Tibial nerve (tissue), 4 donors: ENCODE results near the gene RAB20. TPM values are rescaled to one million over a fixed set of nuclear protein-coding genes. Genes with fewer than 3 reads are reported as not detected.
A peak's percentile ranks its signal among the peaks of the same experiment; 100 is the strongest.

Experiments
- DNase-seq, 2 donors: peaks; one replicate each; pipeline ENCODE4 v3.0.0-alpha.2; 2019; ENCODE audit warnings: low spot score in 2 of 2
- H3K27ac ChIP-seq, 4 donors: fragments of 200-600 bp; sonication (generic) in 3 of 4; one replicate each; pipeline ENCODE4 v1.5.1; 2017 to 2019; ENCODE audit warnings: mild to moderate bottlenecking in 1 of 4
- H3K27me3 ChIP-seq, 2 donors: fragments of 200-600 bp; sonication (generic) in 1 of 2; one replicate each; pipeline versions ENCODE4 v1.5.1 to v1.6.0; 2017 to 2019
- H3K36me3 ChIP-seq, 3 donors: fragments of 200-600 bp; sonication (generic); one replicate each; pipeline ENCODE4 v1.5.1; 2018 to 2019
- H3K4me1 ChIP-seq, 4 donors: fragments of 200-600 bp; sonication (generic) in 3 of 4; one replicate each; pipeline ENCODE4 v1.5.1; 2017 to 2019
- H3K4me3 ChIP-seq, 4 donors: fragments of 200-600 bp; sonication (generic) in 3 of 4; one replicate each; pipeline ENCODE4 v1.5.1; 2017 to 2019; ENCODE audit warnings: mild to moderate bottlenecking in 1 of 4, moderate library complexity in 1 of 4
- H3K9me3 ChIP-seq, 4 donors: fragments of 200-600 bp; sonication (generic) in 3 of 4; one replicate each; pipeline ENCODE4 v1.5.1; 2017 to 2019
- EP300 ChIP-seq, 2 donors: sonication (generic); formaldehyde crosslinking; IDR thresholded peaks; one replicate each; pipeline ENCODE4 v1.6.1; 2017; ENCODE audit warnings: antibody characterized with exemption in 2 of 2, mild to moderate bottlenecking in 1 of 2
- POLR2A ChIP-seq, 2 donors: fragments of 450-650 bp; IDR thresholded peaks; one replicate each; pipeline ENCODE4 v1.6.1; 2017; ENCODE audit warnings: antibody characterized with exemption in 2 of 2, mild to moderate bottlenecking in 2 of 2, moderate library complexity in 2 of 2
- WGBS, 2 donors: methylation state at CpG; one replicate each; pipeline ENCODE4 v1.1.5; 2018; 5-methylcytosine and 5-hydroxymethylcytosine counted together
- total RNA-seq, 4 donors: library from RNA; depleted of rRNA; stranded (reverse); fragments of >200 nt; gene quantifications; one replicate each; pipeline ENCODE4 v1.1.0, GENCODE V29; 2016
- TF ChIP-seq, protein P1 (sequence below), 5 experiments: fragments of 200-600 bp in 3 of 5; fragments of 450-650 bp in 2 of 5; sonication (generic) in 3 of 5; IDR thresholded peaks; one replicate each; pipeline ENCODE4 v1.5.1; 2016 to 2019; ENCODE audit warnings: antibody characterized with exemption in 5 of 5, mild to moderate bottlenecking in 3 of 5, moderate library complexity in 2 of 5

Gene RAB20
- total RNA-seq, 4 donors from 2014 or later: 28.5 to 52.5 (median 30.2) TPM

DNA sequence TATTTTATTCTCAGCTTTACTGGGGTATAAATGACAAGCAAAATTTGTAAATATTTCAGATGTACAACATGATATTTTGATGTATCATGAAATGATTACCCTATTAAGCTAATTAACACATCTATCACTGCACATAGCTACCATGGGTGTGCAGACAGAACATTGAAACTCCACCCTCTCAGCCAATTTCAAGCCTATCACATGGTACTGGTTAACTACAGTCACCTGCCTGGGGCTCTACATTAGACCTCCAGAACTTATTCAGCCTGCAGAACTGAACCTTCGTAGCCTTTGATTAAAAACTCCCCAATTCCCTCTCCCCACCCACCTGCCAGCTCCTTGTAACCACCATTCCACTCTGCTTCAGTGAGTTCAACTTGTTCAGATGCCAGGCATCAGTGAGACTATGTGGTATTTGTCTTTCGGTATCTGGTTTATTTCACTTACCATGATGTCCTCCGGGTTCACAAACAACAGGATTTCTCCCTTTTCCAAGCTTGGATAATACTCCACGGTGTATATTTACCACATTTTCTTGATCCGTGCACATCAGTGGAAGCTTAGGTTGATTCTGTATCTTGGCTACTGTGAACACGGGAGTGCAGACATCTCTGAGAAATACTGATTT lies 19.2 kb downstream of the RAB20 start:
- no peak for DNase-seq
- Histone ChIP-seq H3K27ac (peak overlapping the region in 2 of 4 donors; percentile 67 to 85), H3K4me3 (no peak overlapping the region), H3K36me3 (no peaks in the 10 kb centered on the region), H3K9me3 (no peaks in the 10 kb centered on the region), H3K4me1 (peaks cover 0 to 71% (median 31%) of the 10 kb centered on the region in 4 donors), H3K27me3 (no peaks in the 10 kb centered on the region)
- 77 to 80% methylated on average over 6 of the region's 6 CpGs for WGBS, 2 donors
- TF ChIP-seq POLR2A (IDR thresholded peaks at IDR 0.05): no peak
- TF ChIP-seq, protein P1, sequence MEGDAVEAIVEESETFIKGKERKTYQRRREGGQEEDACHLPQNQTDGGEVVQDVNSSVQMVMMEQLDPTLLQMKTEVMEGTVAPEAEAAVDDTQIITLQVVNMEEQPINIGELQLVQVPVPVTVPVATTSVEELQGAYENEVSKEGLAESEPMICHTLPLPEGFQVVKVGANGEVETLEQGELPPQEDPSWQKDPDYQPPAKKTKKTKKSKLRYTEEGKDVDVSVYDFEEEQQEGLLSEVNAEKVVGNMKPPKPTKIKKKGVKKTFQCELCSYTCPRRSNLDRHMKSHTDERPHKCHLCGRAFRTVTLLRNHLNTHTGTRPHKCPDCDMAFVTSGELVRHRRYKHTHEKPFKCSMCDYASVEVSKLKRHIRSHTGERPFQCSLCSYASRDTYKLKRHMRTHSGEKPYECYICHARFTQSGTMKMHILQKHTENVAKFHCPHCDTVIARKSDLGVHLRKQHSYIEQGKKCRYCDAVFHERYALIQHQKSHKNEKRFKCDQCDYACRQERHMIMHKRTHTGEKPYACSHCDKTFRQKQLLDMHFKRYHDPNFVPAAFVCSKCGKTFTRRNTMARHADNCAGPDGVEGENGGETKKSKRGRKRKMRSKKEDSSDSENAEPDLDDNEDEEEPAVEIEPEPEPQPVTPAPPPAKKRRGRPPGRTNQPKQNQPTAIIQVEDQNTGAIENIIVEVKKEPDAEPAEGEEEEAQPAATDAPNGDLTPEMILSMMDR (IDR thresholded peaks at IDR 0.05): no peak
- TF ChIP-seq EP300 (IDR thresholded peaks at IDR 0.05): no peak

DNA sequence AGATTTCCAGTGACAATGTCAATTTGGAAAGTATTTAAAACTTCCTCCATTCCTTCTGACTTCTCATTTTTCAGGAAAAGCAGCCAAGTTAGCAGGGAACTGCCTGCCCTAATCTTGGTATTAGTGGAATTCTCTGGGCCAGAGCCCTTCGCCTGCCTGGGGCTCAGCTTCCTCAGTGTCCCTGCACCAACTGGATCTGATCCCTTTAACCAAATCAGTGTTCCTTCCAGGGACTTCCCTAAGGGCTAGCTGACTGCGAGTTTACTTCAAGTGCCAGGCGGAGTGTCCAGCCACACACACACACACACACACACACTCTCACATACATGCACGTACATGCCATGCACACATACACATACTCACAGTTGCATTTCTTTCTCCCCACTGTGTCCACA lies 20.0 kb downstream of the RAB20 start:
- H3K4me1 ChIP-seq: peaks cover 0 to 70% (median 30%) of the 10 kb centered on the region in 4 donors
- no peaks in the 10 kb centered on the region for H3K9me3 ChIP-seq
- H3K4me3 ChIP-seq: no peak overlapping the region
- no peak for DNase-seq
- H3K27me3 ChIP-seq: no peaks in the 10 kb centered on the region
- peak overlapping the region in 3 of 4 donors; percentile 56 to 85 (median 67) for H3K27ac ChIP-seq
- 22 to 35% methylated on average over 3 to 4 of the region's 4 CpGs for WGBS, 2 donors
- no peaks in the 10 kb centered on the region for H3K36me3 ChIP-seq
- TF ChIP-seq, protein P1 (IDR thresholded peaks at IDR 0.05): no peak
- TF ChIP-seq EP300 (IDR thresholded peaks at IDR 0.05): peak in 1 of 2 donors; percentile 11
- TF ChIP-seq POLR2A (IDR thresholded peaks at IDR 0.05): no peak

DNA sequence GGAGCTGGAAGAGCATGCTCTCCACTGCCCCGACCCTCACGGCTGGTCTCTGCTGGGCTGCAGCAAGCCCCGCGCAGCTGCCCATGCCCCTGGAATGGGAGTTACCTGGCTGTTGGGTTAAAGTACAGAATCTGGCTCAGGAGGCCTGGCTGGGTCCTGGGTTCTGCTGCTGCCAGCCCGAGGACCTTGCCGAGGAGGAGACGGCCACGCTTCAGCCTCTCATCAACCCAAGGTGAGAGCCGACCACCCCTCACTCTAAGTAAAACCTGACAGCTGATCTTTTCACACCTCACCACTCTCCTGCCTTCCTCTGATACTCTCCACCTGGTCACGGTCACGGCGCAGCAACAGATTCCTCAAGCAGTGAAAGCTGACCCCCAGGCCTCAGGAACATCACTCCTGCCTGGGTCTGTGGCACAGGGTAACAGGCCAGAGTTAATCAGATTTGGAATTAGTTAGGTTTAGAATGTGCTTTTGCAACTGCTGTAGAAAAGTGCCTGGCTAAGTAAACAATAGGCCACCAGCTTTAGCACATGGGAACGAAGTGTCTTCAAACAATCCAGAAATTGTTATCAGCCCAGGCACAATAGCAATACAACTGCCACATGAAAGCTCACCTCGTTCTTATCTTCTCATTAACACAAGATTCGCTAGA lies 20.5 kb downstream of the RAB20 start:
- peaks cover 0 to 70% (median 30%) of the 10 kb centered on the region in 4 donors for H3K4me1 ChIP-seq
- no peaks in the 10 kb centered on the region for H3K36me3 ChIP-seq
- H3K27ac ChIP-seq: peak overlapping the region in 3 of 4 donors; percentile 56 to 85 (median 67)
- H3K27me3 ChIP-seq: no peaks in the 10 kb centered on the region
- TF ChIP-seq POLR2A (IDR thresholded peaks at IDR 0.05) (no peak), EP300 (IDR thresholded peaks at IDR 0.05) (no peak)
- TF ChIP-seq, protein P1 (IDR thresholded peaks at IDR 0.05): no peak
- no peak overlapping the region for H3K4me3 ChIP-seq
- 72 to 73% methylated on average over 15 of the region's 15 CpGs for WGBS, 2 donors
- H3K9me3 ChIP-seq: no peaks in the 10 kb centered on the region
- DNase-seq: no peak

DNA sequence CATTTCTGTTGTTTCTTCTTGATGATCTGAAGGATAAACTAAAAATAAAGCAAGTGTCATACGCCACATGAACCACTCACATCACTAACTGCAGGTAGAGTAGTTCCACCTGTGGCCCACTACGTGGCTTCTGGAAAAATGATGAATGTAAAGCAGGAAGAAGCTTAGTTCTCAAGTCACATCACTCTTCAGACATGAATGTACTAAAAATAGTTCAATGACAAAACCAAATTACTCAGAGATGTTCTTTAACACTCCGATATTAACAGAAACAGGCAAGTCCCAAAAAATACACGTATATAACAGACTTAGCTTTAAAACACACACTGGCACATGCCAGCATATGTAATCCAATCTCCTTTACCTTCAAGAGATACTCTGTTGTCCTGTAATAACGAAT lies 21.6 kb downstream of the RAB20 start:
- 73 to 74% methylated on average over 5 of the region's 5 CpGs for WGBS, 2 donors
- Histone ChIP-seq H3K9me3 (no peaks in the 10 kb centered on the region), H3K27ac (peak overlapping the region in 2 of 4 donors; percentile 25 to 79)

More for the DNA sequence above, 21.6 kb downstream of the RAB20 start:
- Histone ChIP-seq H3K27me3 (no peaks in the 10 kb centered on the region), H3K4me3 (no peak overlapping the region), H3K4me1 (peaks cover 0 to 70% (median 31%) of the 10 kb centered on the region in 4 donors), H3K36me3 (no peaks in the 10 kb centered on the region)
- TF ChIP-seq, protein P1 (IDR thresholded peaks at IDR 0.05): no peak
- TF ChIP-seq POLR2A (IDR thresholded peaks at IDR 0.05): no peak
- TF ChIP-seq EP300 (IDR thresholded peaks at IDR 0.05): no peak
- DNase-seq: no peak
